T47D (cell line): ENCODE measurements around the gene DLG2.
"Not testable (repeated sequence)": the region's sequence is repeated elsewhere in the genome, so short reads cannot be mapped to it uniquely, and the experiment has no call there.

Source experiments
- DNase-seq, 2 experiments: peaks; one replicate each; pipeline versions ENCODE4 v3.0.0 to v3.0.0-alpha.2; 2011 to 2012; ENCODE audit warnings: low read depth in 1 of 2, low spot score in 1 of 2
- JUND ChIP-seq: IDR thresholded peaks from 2 replicates; pipeline ENCODE4 v1.6.1; 2012; ENCODE audit warnings: low read depth
- in situ Hi-C: cut with HindIII; loops from 2 replicates; pipeline ENCODE4 v1.10.0; 2016; ENCODE audit warnings: low sequenced_read_pairs, low pct_unique_long_range_greater_than_20kb

Gene DLG2

DNA sequence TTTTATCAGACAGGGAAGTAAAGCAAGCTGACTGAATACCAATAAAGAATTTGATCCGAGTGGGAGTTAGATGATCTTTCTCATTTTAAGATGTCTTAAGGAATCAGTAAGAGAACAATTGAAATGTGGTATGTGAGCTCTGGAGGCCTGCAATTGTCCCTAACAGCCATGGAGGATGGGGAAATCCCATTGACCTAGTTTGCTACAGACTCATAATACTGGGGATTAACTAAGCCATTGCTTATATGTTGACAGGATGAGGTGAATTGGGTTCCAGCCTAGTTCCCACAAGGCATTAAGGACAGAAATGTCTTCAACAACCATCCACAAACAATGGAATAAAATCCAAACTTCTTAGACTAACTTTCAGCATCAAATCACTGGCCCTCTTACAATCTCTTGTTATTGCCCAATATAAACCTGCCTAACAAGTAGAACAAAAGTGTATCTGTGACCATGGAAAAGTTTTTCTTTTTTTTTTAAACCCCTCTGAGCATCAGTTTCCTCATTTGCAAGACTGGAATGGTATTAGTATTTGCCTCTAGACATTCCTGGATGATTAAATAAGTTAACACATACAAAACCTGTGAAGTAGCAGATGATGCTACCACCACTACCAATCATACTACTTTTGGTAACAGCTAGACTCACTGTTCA, 773.2 kb downstream of the DLG2 start:
- DNase-seq: no peak
- in situ Hi-C loops: no loop called here
- TF ChIP-seq JUND: no peak

DNA sequence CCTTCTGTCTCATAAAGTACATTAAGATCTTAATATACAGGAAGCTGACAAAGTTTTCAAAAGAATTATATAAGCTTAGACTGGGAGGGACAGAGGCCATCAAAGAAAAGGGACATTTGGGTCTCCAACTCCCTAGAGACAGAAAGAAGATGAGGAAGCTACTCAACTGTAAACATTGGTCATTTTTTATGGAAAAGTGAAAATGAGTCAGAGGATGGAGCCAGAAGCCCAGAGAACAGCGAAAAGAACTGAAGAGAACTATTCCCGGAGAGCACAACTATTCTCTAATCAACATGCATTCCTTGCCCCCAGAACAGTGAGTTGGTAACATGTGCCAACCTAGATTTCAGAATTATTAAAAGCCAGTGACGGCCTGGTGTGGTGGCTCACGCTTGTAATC, 779.3 kb downstream of the DLG2 start:
- in situ Hi-C loops: no loop called here
- TF ChIP-seq JUND: no peak
- no peak for DNase-seq

DNA sequence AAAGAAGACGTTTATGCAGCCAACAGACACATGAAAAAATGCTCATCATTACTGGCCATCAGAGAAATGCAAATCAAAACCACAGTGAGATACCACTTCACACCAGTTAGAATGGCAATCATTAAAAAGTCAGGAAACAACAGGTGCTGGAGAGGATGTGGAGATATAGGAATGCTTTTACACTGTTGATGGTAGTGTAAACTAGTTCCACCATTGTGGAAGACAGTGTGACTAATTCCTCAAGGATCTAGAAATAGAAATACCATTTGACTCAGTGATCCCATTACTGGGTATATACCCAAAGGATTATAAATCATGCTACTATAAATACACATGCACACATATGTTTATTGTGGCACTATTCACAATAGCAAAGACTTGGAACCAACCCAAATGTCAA, 786.9 kb downstream of the DLG2 start:
- in situ Hi-C loops, DNase-seq: not testable (repeated sequence)

- in situ Hi-C loops: no loop called here
- TF ChIP-seq JUND: no peak
- DNase-seq: no peak
These were observed 789.6 kb downstream of the DLG2 start for GRCh38 chr11:84837402-84838069.

- DNase-seq: no peak
- in situ Hi-C loops: no loop called here
- no peak for TF ChIP-seq JUND
These were observed 790.8 kb downstream of the DLG2 start for GRCh38 chr11:84836371-84836770.

DNA sequence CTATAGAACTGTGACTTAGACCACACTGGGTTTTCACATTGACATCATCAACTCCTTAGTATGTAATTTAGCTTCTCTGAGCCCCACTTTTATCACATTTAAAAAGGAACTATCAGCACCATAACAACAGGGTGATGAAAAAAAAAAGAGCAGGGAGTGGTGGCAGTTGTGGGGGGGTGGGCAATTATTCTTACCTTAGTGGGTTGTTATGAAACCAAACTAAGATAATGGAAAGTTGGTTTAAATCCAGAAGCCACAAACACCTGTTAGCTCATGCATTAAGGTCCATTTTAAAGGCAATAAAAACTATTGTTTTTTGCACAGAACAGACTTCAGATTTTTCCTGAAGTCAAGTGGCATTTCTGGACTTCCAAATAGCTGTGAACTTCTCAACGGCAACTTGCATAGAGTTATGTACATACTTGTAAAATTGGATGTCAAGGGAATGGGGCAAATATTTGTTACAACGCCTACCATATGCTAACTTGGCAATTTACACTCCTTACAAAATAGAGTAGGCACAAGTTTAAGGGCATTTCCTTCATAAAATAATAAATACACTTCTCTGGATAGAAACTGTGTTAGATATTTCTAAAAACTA, 793.6 kb downstream of the DLG2 start:
- TF ChIP-seq JUND: no peak
- in situ Hi-C loops: no loop called here

DNA sequence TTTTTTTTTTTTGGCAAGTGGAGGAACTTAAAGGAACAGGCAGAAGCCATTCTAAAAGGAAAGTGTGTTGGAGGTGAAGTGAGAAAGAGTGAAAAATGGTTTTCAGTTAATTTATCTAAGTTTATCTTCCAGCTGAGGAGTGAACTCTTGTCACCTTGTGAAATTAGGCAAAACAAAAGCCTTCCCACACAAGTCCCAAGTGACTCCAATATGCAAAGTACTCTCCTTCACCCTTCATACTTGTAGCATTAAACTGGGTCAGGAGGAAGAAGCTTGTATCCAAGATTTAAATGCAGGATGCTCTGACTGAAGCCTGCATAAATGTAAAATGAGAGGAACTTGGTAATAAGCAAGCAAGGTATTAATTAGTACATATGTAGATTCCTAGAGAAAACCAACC, 796.8 kb downstream of the DLG2 start:
- DNase-seq: no peak
- no peak for TF ChIP-seq JUND
- in situ Hi-C loops: no loop called here

More for the DNA sequence above, 793.6 kb downstream of the DLG2 start:
- DNase-seq: no peak

DNA sequence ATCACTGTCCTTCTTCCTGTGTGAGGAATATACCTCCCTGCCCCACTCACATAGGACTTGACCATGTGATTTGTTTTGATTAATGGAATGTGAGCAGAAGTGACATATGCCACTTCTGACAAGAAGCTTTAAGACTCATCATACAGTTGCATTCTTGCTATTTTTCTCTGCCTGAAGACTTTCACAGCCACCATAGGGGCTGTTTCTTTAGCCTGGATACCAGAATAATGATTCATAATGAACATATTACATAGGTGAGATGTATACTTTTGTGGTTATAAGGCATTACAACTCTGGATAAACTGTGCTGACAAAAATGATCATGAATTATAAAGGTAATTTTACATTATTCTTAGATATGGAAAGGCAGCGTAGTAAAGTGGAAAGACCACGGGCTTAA, 798.0 kb downstream of the DLG2 start:
- no peak for DNase-seq
- in situ Hi-C loops: no loop called here
- TF ChIP-seq JUND: no peak

- DNase-seq: no peak
- in situ Hi-C loops: no loop called here
- no peak for TF ChIP-seq JUND
These were observed 798.5 kb downstream of the DLG2 start for GRCh38 chr11:84828616-84829015.

DNA sequence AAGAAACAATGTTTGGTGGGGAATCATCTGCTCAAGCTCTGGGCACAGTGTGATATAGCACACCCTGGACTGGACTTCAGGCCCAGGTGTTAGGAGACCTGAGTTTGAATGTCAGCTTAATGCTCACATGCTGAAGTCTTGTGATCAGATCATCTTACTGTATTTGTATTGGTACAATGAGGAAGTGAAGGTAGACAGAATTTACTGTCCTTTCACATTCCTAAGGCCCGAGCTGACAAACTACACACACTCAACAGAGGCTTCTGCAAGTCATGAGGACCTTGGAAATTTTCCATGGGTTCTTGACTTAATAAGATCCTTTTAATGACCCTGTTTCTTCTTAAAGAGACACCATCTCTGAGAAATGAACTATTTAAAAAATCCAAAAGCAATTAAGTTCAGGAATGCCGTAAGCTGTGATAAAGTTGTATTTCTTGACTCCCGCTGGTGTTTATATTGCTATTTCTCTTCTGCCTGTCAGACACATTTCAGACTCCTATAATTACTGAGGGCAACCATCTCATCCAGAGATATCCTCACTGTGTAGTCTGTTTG, 802.0 kb downstream of the DLG2 start:
- TF ChIP-seq JUND: no peak
- DNase-seq: peak; percentile 14 to 74
- in situ Hi-C loops: no loop called here

DNA sequence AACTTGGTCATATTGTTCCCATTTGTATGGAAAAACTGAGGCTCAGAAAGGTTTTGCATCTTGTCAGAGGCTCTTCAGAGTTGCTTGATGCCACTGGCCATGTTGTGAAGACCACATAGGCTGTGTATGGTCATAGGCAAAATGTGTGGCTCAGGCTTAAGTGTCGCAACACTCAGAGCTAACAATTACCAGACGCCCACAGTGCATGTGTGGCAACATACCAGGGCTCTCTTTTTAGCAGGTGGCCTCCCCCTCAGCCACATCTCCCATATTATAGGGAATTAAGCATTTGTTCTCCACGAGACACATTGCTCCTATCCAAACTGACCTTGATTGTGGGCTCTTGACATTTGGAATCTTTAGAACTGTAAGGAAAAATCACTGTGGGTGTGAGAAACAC, 802.5 kb downstream of the DLG2 start:
- TF ChIP-seq JUND: no peak
- in situ Hi-C loops: no loop called here
- peak in 1 of 2 experiments; percentile 9 for DNase-seq

GRCh38 chr11:84819537-84819936, 807.6 kb downstream of the DLG2 start:
- DNase-seq: no peak
- in situ Hi-C loops: no loop called here
- no peak for TF ChIP-seq JUND

GRCh38 chr11:84819128-84819527, 808.0 kb downstream of the DLG2 start:
- in situ Hi-C loops: no loop called here
- DNase-seq: peak in 1 of 2 experiments; percentile 48
- TF ChIP-seq JUND: no peak
